ENCODE results near the gene SLC6A18. TPM values are rescaled to one million over a fixed set of nuclear protein-coding genes. Genes with fewer than 3 reads are reported as not detected.
"Not testable (repeated sequence)": the region's sequence is repeated elsewhere in the genome, so short reads cannot be mapped to it uniquely, and the experiment has no call there.

Gene SLC6A18
- total RNA-seq, 5 donors from 2014 or later (not counting 1 experiment from before 2014, with no cell fraction given), result not detected

GRCh38 chr5:1227667-1228066 lies 2.5 kb downstream of the SLC6A18 start:
- no peaks in the 10 kb centered on the region for H3K36me3 Mint-ChIP-seq
- POLR2A ChIA-PET, result no interaction called here
- no peaks in the 10 kb centered on the region for H3K9me3 Mint-ChIP-seq

GRCh38 chr5:1228120-1228519 lies 2.9 kb downstream of the SLC6A18 start:
- no peak for DNase-seq
- Histone ChIP-seq H3K4me1 (ENCODE audit: control insufficient read depth in 1 of 2, extremely low read depth in 1 of 2, insufficient read depth in 2 of 2, low read length in 2 of 2) (peaks cover 0 to 3% of the 10 kb centered on the region in 2 experiments), H3K36me3 (ENCODE audit: control insufficient read depth in 2 of 2, extremely low read depth in 1 of 2, insufficient read depth in 1 of 2, low read length in 1 of 2) (no peaks in the 10 kb centered on the region), H3K27me3 (replicated peaks in 1 of 2; ENCODE audit: control insufficient read depth in 2 of 2, extremely low read depth in 1 of 2, insufficient read depth in 2 of 2, low read length in 1 of 2) (peaks cover 0 to 57% of the 10 kb centered on the region in 2 experiments), H3K27ac (ENCODE audit: low read length) (no peak overlapping the region), H3K4me3 (ENCODE audit: control insufficient read depth in 1 of 2, extremely low read depth in 1 of 2, low read length in 1 of 2) (no peak overlapping the region), H3K9me3 (no peaks in the 10 kb centered on the region)
- POLR2A ChIA-PET, result no interaction called here
- Mint-ChIP-seq H3K4me1 (peaks cover 0 to 7% (median 6%) of the 10 kb centered on the region in 3 donors), H3K36me3 (no peaks in the 10 kb centered on the region), H3K9me3 (no peaks in the 10 kb centered on the region), H3K27me3 (peaks cover 9 to 21% of the 10 kb centered on the region in 2 donors), H3K27ac (no peak overlapping the region), H3K4me3 (no peak overlapping the region)
- WGBS (ENCODE audit: insufficient coverage), result 68% methylated on average over 15 of the region's 15 CpGs
- CTCF ChIA-PET, result no interaction called here
- no peak for ATAC-seq (replicated peaks in 1 of 4)

More at GRCh38 chr5:1227667-1228066, 2.5 kb downstream of the SLC6A18 start:
- DNase-seq (no peak), ATAC-seq (replicated peaks in 1 of 4) (no peak)
- no peak overlapping the region for H3K4me3 ChIP-seq (ENCODE audit: control insufficient read depth in 1 of 2, extremely low read depth in 1 of 2, low read length in 1 of 2)
- Mint-ChIP-seq H3K4me3 (no peak overlapping the region), H3K27me3 (peaks cover 9 to 21% of the 10 kb centered on the region in 2 donors), H3K27ac (no peak overlapping the region), H3K4me1 (peaks cover 0 to 7% (median 6%) of the 10 kb centered on the region in 3 donors)
- H3K27me3 ChIP-seq (replicated peaks in 1 of 2; ENCODE audit: control insufficient read depth in 2 of 2, extremely low read depth in 1 of 2, insufficient read depth in 2 of 2, low read length in 1 of 2), result peaks cover 0 to 56% of the 10 kb centered on the region in 2 experiments
- no peaks in the 10 kb centered on the region for H3K9me3 ChIP-seq
- WGBS (ENCODE audit: insufficient coverage), result 41% methylated on average over 13 of the region's 14 CpGs
- CTCF ChIA-PET, result no interaction called here
- H3K4me1 ChIP-seq (ENCODE audit: control insufficient read depth in 1 of 2, extremely low read depth in 1 of 2, insufficient read depth in 2 of 2, low read length in 2 of 2), result peaks cover 0 to 3% of the 10 kb centered on the region in 2 experiments
- no peaks in the 10 kb centered on the region for H3K36me3 ChIP-seq (ENCODE audit: control insufficient read depth in 2 of 2, extremely low read depth in 1 of 2, insufficient read depth in 1 of 2, low read length in 1 of 2)
- H3K27ac ChIP-seq (ENCODE audit: low read length), result no peak overlapping the region

GRCh38 chr5:1229023-1229422 lies 3.8 kb downstream of the SLC6A18 start:
- H3K4me3 Mint-ChIP-seq; H3K27ac ChIP-seq (ENCODE audit: low read length); POLR2A ChIA-PET; H3K36me3 ChIP-seq (ENCODE audit: control insufficient read depth in 2 of 2, extremely low read depth in 1 of 2, insufficient read depth in 1 of 2, low read length in 1 of 2); DNase-seq; ATAC-seq (replicated peaks in 1 of 4); H3K4me3 ChIP-seq (ENCODE audit: control insufficient read depth in 1 of 2, extremely low read depth in 1 of 2, low read length in 1 of 2); H3K4me1 ChIP-seq (ENCODE audit: control insufficient read depth in 1 of 2, extremely low read depth in 1 of 2, insufficient read depth in 2 of 2, low read length in 2 of 2); H3K9me3 ChIP-seq; H3K4me1 Mint-ChIP-seq; CTCF ChIA-PET; H3K27ac Mint-ChIP-seq; H3K9me3 Mint-ChIP-seq; H3K36me3 Mint-ChIP-seq: not testable (repeated sequence)
- 28% methylated on average over 11 of the region's 11 CpGs for WGBS (ENCODE audit: insufficient coverage)
- peaks cover 0 to 57% of the 10 kb centered on the region in 2 experiments for H3K27me3 ChIP-seq (replicated peaks in 1 of 2; ENCODE audit: control insufficient read depth in 2 of 2, extremely low read depth in 1 of 2, insufficient read depth in 2 of 2, low read length in 1 of 2)
- H3K27me3 Mint-ChIP-seq, result peaks cover 9 to 21% of the 10 kb centered on the region in 2 donors

- DNase-seq (no peak), ATAC-seq (replicated peaks in 1 of 4) (no peak)
- Histone ChIP-seq H3K4me1 (ENCODE audit: control insufficient read depth in 1 of 2, extremely low read depth in 1 of 2, insufficient read depth in 2 of 2, low read length in 2 of 2) (peaks cover 0 to 3% of the 10 kb centered on the region in 2 experiments), H3K36me3 (ENCODE audit: control insufficient read depth in 2 of 2, extremely low read depth in 1 of 2, insufficient read depth in 1 of 2, low read length in 1 of 2) (no peaks in the 10 kb centered on the region), H3K4me3 (ENCODE audit: control insufficient read depth in 1 of 2, extremely low read depth in 1 of 2, low read length in 1 of 2) (no peak overlapping the region), H3K9me3 (no peaks in the 10 kb centered on the region), H3K27ac (ENCODE audit: low read length) (no peak overlapping the region), H3K27me3 (replicated peaks in 1 of 2; ENCODE audit: control insufficient read depth in 2 of 2, extremely low read depth in 1 of 2, insufficient read depth in 2 of 2, low read length in 1 of 2) (peaks cover 0 to 62% of the 10 kb centered on the region in 2 experiments)
- ChIA-PET POLR2A (no interaction called here), CTCF (interaction anchor here in 1 of 2 donors (0.6 kb wide), 1 partner anchor 248 kb away, joined by 5 read pairs; no protein-coding TSS in a partner anchor)
- H3K27ac Mint-ChIP-seq, result no peak overlapping the region
- no peak overlapping the region for H3K4me3 Mint-ChIP-seq
- no peaks in the 10 kb centered on the region for H3K9me3 Mint-ChIP-seq
- 39% methylated on average over 7 of the region's 7 CpGs for WGBS (ENCODE audit: insufficient coverage)
- H3K27me3 Mint-ChIP-seq, result peaks cover 9 to 21% of the 10 kb centered on the region in 2 donors
- no peaks in the 10 kb centered on the region for H3K36me3 Mint-ChIP-seq
- H3K4me1 Mint-ChIP-seq, result peaks cover 0 to 7% (median 6%) of the 10 kb centered on the region in 3 donors
Observed at GRCh38 chr5:1229822-1230221, 4.6 kb downstream of the SLC6A18 start.

GRCh38 chr5:1230551-1230950 lies 5.4 kb downstream of the SLC6A18 start:
- CTCF ChIA-PET, result no interaction called here
- ATAC-seq (replicated peaks in 1 of 4), result no peak
- no peak overlapping the region for H3K4me3 Mint-ChIP-seq

GRCh38 chr5:1231354-1231905 lies 6.2 kb downstream of the SLC6A18 start:
- peaks cover 0 to 3% of the 10 kb centered on the region in 2 experiments for H3K4me1 ChIP-seq (ENCODE audit: control insufficient read depth in 1 of 2, extremely low read depth in 1 of 2, insufficient read depth in 2 of 2, low read length in 2 of 2)
- Mint-ChIP-seq H3K4me3 (no peak overlapping the region), H3K9me3 (peaks cover 8 to 10% (median 8%) of the 10 kb centered on the region in 3 donors), H3K27me3 (peaks cover 9 to 21% of the 10 kb centered on the region in 2 donors), H3K36me3 (peaks cover 3% of the 10 kb centered on the region), H3K27ac (no peak overlapping the region), H3K4me1 (peaks cover 0 to 7% (median 6%) of the 10 kb centered on the region in 3 donors)
- no peak overlapping the region for H3K27ac ChIP-seq (ENCODE audit: low read length)
- no peaks in the 10 kb centered on the region for H3K9me3 ChIP-seq
- no peaks in the 10 kb centered on the region for H3K36me3 ChIP-seq (ENCODE audit: control insufficient read depth in 2 of 2, extremely low read depth in 1 of 2, insufficient read depth in 1 of 2, low read length in 1 of 2)
- no peak for DNase-seq
- no peak for ATAC-seq (replicated peaks in 1 of 4)
- 95% methylated on average over 11 of the region's 13 CpGs for WGBS (ENCODE audit: insufficient coverage)
- peaks cover 0 to 57% of the 10 kb centered on the region in 2 experiments for H3K27me3 ChIP-seq (replicated peaks in 1 of 2; ENCODE audit: control insufficient read depth in 2 of 2, extremely low read depth in 1 of 2, insufficient read depth in 2 of 2, low read length in 1 of 2)
- no peak overlapping the region for H3K4me3 ChIP-seq (ENCODE audit: control insufficient read depth in 1 of 2, extremely low read depth in 1 of 2, low read length in 1 of 2)
- ChIA-PET CTCF (no interaction called here), POLR2A (no interaction called here)

More at GRCh38 chr5:1230551-1230950, 5.4 kb downstream of the SLC6A18 start:
- Histone ChIP-seq H3K4me3 (ENCODE audit: control insufficient read depth in 1 of 2, extremely low read depth in 1 of 2, low read length in 1 of 2) (no peak overlapping the region), H3K4me1 (ENCODE audit: control insufficient read depth in 1 of 2, extremely low read depth in 1 of 2, insufficient read depth in 2 of 2, low read length in 2 of 2) (peaks cover 0 to 3% of the 10 kb centered on the region in 2 experiments), H3K9me3 (no peaks in the 10 kb centered on the region), H3K27ac (ENCODE audit: low read length) (no peak overlapping the region), H3K27me3 (replicated peaks in 1 of 2; ENCODE audit: control insufficient read depth in 2 of 2, extremely low read depth in 1 of 2, insufficient read depth in 2 of 2, low read length in 1 of 2) (peaks cover 0 to 64% of the 10 kb centered on the region in 2 experiments), H3K36me3 (ENCODE audit: control insufficient read depth in 2 of 2, extremely low read depth in 1 of 2, insufficient read depth in 1 of 2, low read length in 1 of 2) (no peaks in the 10 kb centered on the region)
- POLR2A ChIA-PET, result no interaction called here
- WGBS (ENCODE audit: insufficient coverage), result 80% methylated on average over 17 of the region's 17 CpGs
- no peak overlapping the region for H3K27ac Mint-ChIP-seq
- DNase-seq, result no peak
- peaks cover 9 to 21% of the 10 kb centered on the region in 2 donors for H3K27me3 Mint-ChIP-seq
- H3K9me3 Mint-ChIP-seq, result peaks cover under 1 to 2% (median under 1%) of the 10 kb centered on the region in 3 donors
- H3K4me1 Mint-ChIP-seq, result peaks cover 0 to 7% (median 6%) of the 10 kb centered on the region in 3 donors
- H3K36me3 Mint-ChIP-seq, result no peaks in the 10 kb centered on the region

All from T-cell (primary cell).